Neural progenitor cell (in vitro differentiated cells): ENCODE data around the gene NDUFS4.
"Not testable (repeated sequence)": the region's sequence is repeated elsewhere in the genome, so short reads cannot be mapped to it uniquely, and the experiment has no call there.

ENCODE experiments used
- CTCF ChIP-seq: fragments of 200-600 bp; sonication (generic); IDR thresholded peaks from 2 replicates; pipeline ENCODE4 v1.5.1; 2017; ENCODE audit warnings: antibody characterized with exemption, mild to moderate bottlenecking
- EZH2 ChIP-seq: fragments of 200-600 bp; sonication (generic); IDR thresholded peaks from 2 replicates; pipeline ENCODE4 v1.6.1; 2017; ENCODE audit warnings: antibody characterized with exemption, mild to moderate bottlenecking, moderate library complexity
- EZH2phosphoT487 ChIP-seq: fragments of 200-600 bp; sonication (generic); IDR thresholded peaks from 2 replicates; pipeline ENCODE4 v1.6.1; 2017; ENCODE audit warnings: antibody characterized with exemption

GRCh38 chr5:53665313-53665712, 104.9 kb downstream of the NDUFS4 start:
- TF ChIP-seq CTCF, EZH2, EZH2phosphoT487: not testable (repeated sequence)
